Small intestine (tissue), 16 donors: ENCODE measurements around the gene FBXW12. TPM values are rescaled to one million over a fixed set of nuclear protein-coding genes. Genes with fewer than 3 reads are reported as not detected.
"Not testable (repeated sequence)": the region's sequence is repeated elsewhere in the genome, so short reads cannot be mapped to it uniquely, and the experiment has no call there.

Experiments
- DNase-seq, 2 donors: peaks; one replicate each; pipeline versions ENCODE4 v3.0.0 to v3.0.0-alpha.2; 2013
- FAIRE-seq: peaks from 2 replicates; lab custom pipeline; 2012; peaks lifted over from hg19 to GRCh38; lab: Jason Lieb, UNC
- H3K27ac ChIP-seq, 3 donors: one replicate each; pipeline ENCODE4 v1.5.1; 2013; ENCODE audit warnings: low read length in 2 of 3, mild to moderate bottlenecking in 2 of 3, control low read depth in 1 of 3, inconsistent platforms in 1 of 3, low read depth in 1 of 3, moderate library complexity in 1 of 3
- H3K27me3 ChIP-seq, 3 donors: one replicate each; pipeline ENCODE4 v1.6.1; 2013; ENCODE audit warnings: low read length in 3 of 3, inconsistent platforms in 1 of 3; ENCODE audit not compliant: control insufficient read depth in 3 of 3, insufficient read depth in 3 of 3
- H3K36me3 ChIP-seq, 3 donors: one replicate each; pipeline ENCODE4 v1.6.1; 2013; ENCODE audit warnings: low read length in 3 of 3, inconsistent platforms in 1 of 3, low read depth in 1 of 3, mild to moderate bottlenecking in 1 of 3, moderate library complexity in 1 of 3; ENCODE audit not compliant: control insufficient read depth in 3 of 3, insufficient read depth in 2 of 3
- H3K4me1 ChIP-seq, 3 donors: one replicate each; pipeline ENCODE4 v1.6.1; 2013; ENCODE audit warnings: low read length in 2 of 3, inconsistent platforms in 1 of 3, low read depth in 1 of 3, mild to moderate bottlenecking in 1 of 3, moderate library complexity in 1 of 3; ENCODE audit not compliant: control insufficient read depth in 3 of 3, insufficient read depth in 2 of 3
- H3K4me3 ChIP-seq, 3 donors: one replicate each; pipeline ENCODE4 v1.5.1; 2013; ENCODE audit warnings: low read length in 3 of 3, control low read depth in 1 of 3, inconsistent platforms in 1 of 3, low read depth in 1 of 3, mild to moderate bottlenecking in 1 of 3, moderate library complexity in 1 of 3
- H3K9me3 ChIP-seq, 2 donors: one replicate each; pipeline ENCODE4 v1.6.1; 2013; ENCODE audit warnings: low read depth in 1 of 2, low read length in 1 of 2; ENCODE audit not compliant: control insufficient read depth in 2 of 2, insufficient read depth in 1 of 2
- WGBS, 3 donors: extraction: QIAGEN DNeasy Blood & Tissue Kit; methylation state at CpG; one replicate each; pipeline ENCODE4 v1.1.7; 2013; 5-methylcytosine and 5-hydroxymethylcytosine counted together
- long read RNA-seq, 10 donors: transcript quantifications; one replicate each; lab custom pipeline, GENCODE V29; 2026
- polyA plus RNA-seq, 4 donors: library from polyadenylated mRNA; stranded (reverse) in 3 of 4; unstranded in 1 of 4; fragments of 200-250 nt in 3 of 4; fragments of 120-200 nt in 1 of 4; gene quantifications; one replicate each; pipeline versions ENCODE4 v1.2.1 to v1.2.3, GENCODE V29; 2013
- donor health status: healthy with polysubstance abuse.
- donor health status: control.
- donor health status: control.
- donor health status: Bipolar disorder and iron deficiency.
- donor health status: healthy.

Gene FBXW12
- under 1 TPM in 1 of 4 donors, not detected in 3; 0.16 TPM for polyA plus RNA-seq
- long read RNA-seq, donor 1 = 0 reads
- long read RNA-seq, donor 2 = 0 reads
- long read RNA-seq, donor 3 = 0 reads
- long read RNA-seq, donor 4 = 0 reads
- long read RNA-seq, donor 5 = 0 reads
- long read RNA-seq, donor 6 = 0 reads
- long read RNA-seq, donor 7 = 0 reads
- long read RNA-seq, donor 8 = 0 reads
- long read RNA-seq, donor 9 = 0 reads
- long read RNA-seq, donor 10 = 0 reads

GRCh38 chr3:48371651-48372376, at the start of gene FBXW12:
FBXW12 (plus strand) TSS chr3:48372219; CDS start chr3:48372768, 549 bp downstream.
- Histone ChIP-seq H3K4me1 (peaks cover 0 to 4% (median 0%) of the 10 kb centered on the region in 3 donors), H3K36me3 (no peaks in the 10 kb centered on the region), H3K27ac (no peak within 1 kb of the TSS), H3K9me3 (no peaks in the 10 kb centered on the region), H3K4me3 (no peak within 1 kb of the TSS), H3K27me3 (no peaks in the 10 kb centered on the region)
- FAIRE-seq (no peak), DNase-seq (no peak)
- WGBS, 3 donors = 82 to 94% (median 89%) methylated on average over 11 of the region's 11 CpGs

- 81 to 92% (median 91%) methylated on average over 10 of the region's 10 CpGs for WGBS, 3 donors
These were observed 40.1 kb upstream of the FBXW12 start for GRCh38 chr3:48331706-48332435.

GRCh38 chr3:48333346-48334245, 38.4 kb upstream of the FBXW12 start, which contains the start of gene SPINK8:
SPINK8 (minus strand) TSS chr3:48333661; CDS start chr3:48328341, 5,320 bp downstream.
- H3K4me1 ChIP-seq, H3K27ac ChIP-seq, H3K36me3 ChIP-seq, FAIRE-seq, DNase-seq, H3K4me3 ChIP-seq, H3K27me3 ChIP-seq, H3K9me3 ChIP-seq: not testable (repeated sequence)
- WGBS, 3 donors = 54 to 66% (median 59%) methylated on average over 15 of the region's 15 CpGs

More at GRCh38 chr3:48331706-48332435, 40.1 kb upstream of the FBXW12 start:
- not testable (repeated sequence) for H3K9me3 ChIP-seq, FAIRE-seq, H3K4me3 ChIP-seq, H3K27ac ChIP-seq, H3K27me3 ChIP-seq, H3K4me1 ChIP-seq, DNase-seq, H3K36me3 ChIP-seq

GRCh38 chr3:48334605-48335004, 37.4 kb upstream of the FBXW12 start:
- 79 to 84% (median 81%) methylated on average over 3 of the region's 3 CpGs for WGBS, 3 donors
- no peaks in the 10 kb centered on the region for H3K9me3 ChIP-seq

GRCh38 chr3:48335286-48335685, 36.7 kb upstream of the FBXW12 start:
- FAIRE-seq, H3K4me3 ChIP-seq, H3K4me1 ChIP-seq, DNase-seq, H3K36me3 ChIP-seq, H3K9me3 ChIP-seq, H3K27me3 ChIP-seq, H3K27ac ChIP-seq: not testable (repeated sequence)
- 77 to 83% (median 78%) methylated on average over 9 of the region's 9 CpGs for WGBS, 3 donors

More at GRCh38 chr3:48334605-48335004, 37.4 kb upstream of the FBXW12 start:
- Histone ChIP-seq H3K4me1 (no peaks in the 10 kb centered on the region), H3K4me3 (no peak overlapping the region), H3K27ac (no peak overlapping the region), H3K27me3 (no peaks in the 10 kb centered on the region), H3K36me3 (no peaks in the 10 kb centered on the region)
- FAIRE-seq = no peak
- DNase-seq = no peak

GRCh38 chr3:48337536-48337935, 34.5 kb upstream of the FBXW12 start:
- DNase-seq, H3K27me3 ChIP-seq, H3K36me3 ChIP-seq, H3K4me3 ChIP-seq, FAIRE-seq, H3K9me3 ChIP-seq, H3K27ac ChIP-seq, H3K4me1 ChIP-seq: not testable (repeated sequence)
- 74 to 81% (median 77%) methylated on average over 5 of the region's 5 CpGs for WGBS, 3 donors

- no peak for FAIRE-seq
- no peak for DNase-seq
- Histone ChIP-seq H3K4me3 (no peak overlapping the region), H3K27ac (no peak overlapping the region), H3K4me1 (no peaks in the 10 kb centered on the region), H3K36me3 (no peaks in the 10 kb centered on the region), H3K27me3 (no peaks in the 10 kb centered on the region), H3K9me3 (no peaks in the 10 kb centered on the region)
- 45 to 62% (median 53%) methylated on average over 4 of the region's 4 CpGs for WGBS, 3 donors
These were observed 33.4 kb upstream of the FBXW12 start for GRCh38 chr3:48338635-48339034.
